Measurements from ENCODE around the gene MCM3AP. TPM values are rescaled to one million over a fixed set of nuclear protein-coding genes. Genes with fewer than 3 reads are reported as not detected.
A peak's percentile ranks its signal among the peaks of the same experiment; 100 is the strongest.

Gene MCM3AP
- total RNA-seq, 1 donor from 2014 or later, result 72.4 TPM

GRCh38 chr21:46219591-46220239 lies 65.7 kb downstream of the MCM3AP start:
- Histone ChIP-seq H3K36me3 (no peaks in the 10 kb centered on the region), H3K4me3 (no peak overlapping the region), H3K27me3 (no peaks in the 10 kb centered on the region), H3K4me1 (no peaks in the 10 kb centered on the region), H4K20me1 (ENCODE audit: low read depth) (peaks cover 5% of the 10 kb centered on the region), H3F3A (ENCODE audit: low read depth) (no peaks in the 10 kb centered on the region), H3K27ac (no peak overlapping the region), H3K9ac (no peak overlapping the region), H3K79me2 (ENCODE audit: low read depth) (peaks cover 30% of the 10 kb centered on the region), H3K4me2 (no peak overlapping the region), H3K9me3 (ENCODE audit: low read depth) (no peaks in the 10 kb centered on the region), H2AFZ (replicated peaks) (no peak overlapping the region)
- Mint-ChIP-seq H3K27me3 (ENCODE audit: insufficient read depth, low read depth) (peaks cover 10% of the 10 kb centered on the region), H3K4me3 (no peak overlapping the region), H3K36me3 (peaks cover 28% of the 10 kb centered on the region), H3K27ac (no peak overlapping the region), H3K9me3 (no peaks in the 10 kb centered on the region), H3K4me1 (peaks cover 10% of the 10 kb centered on the region)
- TF ChIP-seq CTCF (IDR thresholded peaks at IDR 0.05), result no peak
- no peak for TF ChIP-seq EZH2phosphoT487 (IDR thresholded peaks at IDR 0.05)
- no peak for TF ChIP-seq EZH2 (IDR thresholded peaks at IDR 0.05)
- no peak for DNase-seq (ENCODE audit: low spot score)

GRCh38 chr21:46218906-46219590 lies 66.4 kb downstream of the MCM3AP start:
- Histone ChIP-seq H4K20me1 (ENCODE audit: low read depth) (peaks cover 5% of the 10 kb centered on the region), H3K79me2 (ENCODE audit: low read depth) (peaks cover 23% of the 10 kb centered on the region)
- peak overlapping the region; percentile 87 for H3K27ac Mint-ChIP-seq

GRCh38 chr21:46217511-46218196 lies 67.8 kb downstream of the MCM3AP start:
- H4K20me1 ChIP-seq (ENCODE audit: low read depth), result peaks cover 3% of the 10 kb centered on the region
- peaks cover 10% of the 10 kb centered on the region for H3K27me3 Mint-ChIP-seq (ENCODE audit: insufficient read depth, low read depth)
- H3K27ac Mint-ChIP-seq, result no peak overlapping the region
- no peak overlapping the region for H3K9ac ChIP-seq
- TF ChIP-seq CTCF (IDR thresholded peaks at IDR 0.05) (no peak), EZH2 (IDR thresholded peaks at IDR 0.05) (no peak), EZH2phosphoT487 (IDR thresholded peaks at IDR 0.05) (no peak)
- no peaks in the 10 kb centered on the region for H3K27me3 ChIP-seq
- H3K9me3 Mint-ChIP-seq, result no peaks in the 10 kb centered on the region
- no peaks in the 10 kb centered on the region for H3K9me3 ChIP-seq (ENCODE audit: low read depth)
- H3K36me3 ChIP-seq, result no peaks in the 10 kb centered on the region
- H3F3A ChIP-seq (ENCODE audit: low read depth), result no peaks in the 10 kb centered on the region
- no peak overlapping the region for H3K27ac ChIP-seq
- H3K4me1 ChIP-seq, result no peaks in the 10 kb centered on the region
- H3K4me3 ChIP-seq, result no peak overlapping the region
- H3K4me3 Mint-ChIP-seq, result no peak overlapping the region
- H2AFZ ChIP-seq (replicated peaks), result no peak overlapping the region
- peaks cover 11% of the 10 kb centered on the region for H3K79me2 ChIP-seq (ENCODE audit: low read depth)
- H3K36me3 Mint-ChIP-seq, result peaks cover 25% of the 10 kb centered on the region
- H3K4me1 Mint-ChIP-seq, result peaks cover 2% of the 10 kb centered on the region
- no peak for DNase-seq (ENCODE audit: low spot score)
- H3K4me2 ChIP-seq, result no peak overlapping the region

More at GRCh38 chr21:46218906-46219590, 66.4 kb downstream of the MCM3AP start:
- Mint-ChIP-seq H3K27me3 (ENCODE audit: insufficient read depth, low read depth) (peaks cover 7% of the 10 kb centered on the region), H3K36me3 (peaks cover 24% of the 10 kb centered on the region), H3K4me3 (peak overlapping the region; percentile 41), H3K4me1 (peaks cover 4% of the 10 kb centered on the region), H3K9me3 (no peaks in the 10 kb centered on the region)
- Histone ChIP-seq H3K4me1 (no peaks in the 10 kb centered on the region), H3K36me3 (no peaks in the 10 kb centered on the region), H3F3A (ENCODE audit: low read depth) (no peaks in the 10 kb centered on the region), H3K27ac (no peak overlapping the region), H2AFZ (replicated peaks) (no peak overlapping the region), H3K4me2 (no peak overlapping the region), H3K4me3 (no peak overlapping the region), H3K9ac (no peak overlapping the region), H3K27me3 (no peaks in the 10 kb centered on the region), H3K9me3 (ENCODE audit: low read depth) (no peaks in the 10 kb centered on the region)
- TF ChIP-seq EZH2phosphoT487 (IDR thresholded peaks at IDR 0.05) (no peak), CTCF (IDR thresholded peaks at IDR 0.05) (no peak), EZH2 (IDR thresholded peaks at IDR 0.05) (no peak)
- no peak for DNase-seq (ENCODE audit: low spot score)
